Gastrocnemius medialis (tissue), 4 donors: ENCODE data around the gene PCED1B.

ENCODE experiments used
- CTCF ChIP-seq, 5 experiments: fragments of 450-650 bp in 3 of 5; fragments of 200-600 bp in 2 of 5; sonication (generic) in 2 of 5; IDR thresholded peaks in 4 of 5; conservative IDR thresholded peaks in 1 of 5; 1 replicate in 4 of 5; 2 replicates in 1 of 5; pipeline ENCODE4 v1.5.1; 2016 to 2019; ENCODE audit warnings: antibody characterized with exemption in 5 of 5, mild to moderate bottlenecking in 3 of 5, moderate library complexity in 3 of 5
- POLR2A ChIP-seq, 2 donors: fragments of 450-650 bp; IDR thresholded peaks; one replicate each; pipeline ENCODE4 v1.6.1; 2017; ENCODE audit warnings: antibody characterized with exemption in 2 of 2, mild to moderate bottlenecking in 2 of 2, moderate library complexity in 2 of 2

- TF ChIP-seq CTCF (IDR thresholded peaks at IDR 0.05 in 4 of 5, conservative IDR thresholded peaks at IDR 0.05 in 1 of 5) (no peak), POLR2A (IDR thresholded peaks at IDR 0.05) (no peak)
Observed at GRCh38 chr12:47145188-47145587, 65.8 kb downstream of the PCED1B start.
